ENCODE results near the gene RASA3. TPM values are rescaled to one million over a fixed set of nuclear protein-coding genes. Genes with fewer than 3 reads are reported as not detected.
A peak's percentile ranks its signal among the peaks of the same experiment; 100 is the strongest.

The RASA3 gene
- total RNA-seq, 1 donor from 2014 or later, result 14.6 TPM

- Mint-ChIP-seq H3K4me3 (no peak overlapping the region), H3K4me1 (peaks cover 24% of the 10 kb centered on the region), H3K27ac (peak overlapping the region; percentile 50), H3K9me3 (no peaks in the 10 kb centered on the region), H3K36me3 (peaks cover 4% of the 10 kb centered on the region), H3K27me3 (ENCODE audit: low read depth) (peaks cover 4% of the 10 kb centered on the region)
- TF ChIP-seq, protein P1, sequence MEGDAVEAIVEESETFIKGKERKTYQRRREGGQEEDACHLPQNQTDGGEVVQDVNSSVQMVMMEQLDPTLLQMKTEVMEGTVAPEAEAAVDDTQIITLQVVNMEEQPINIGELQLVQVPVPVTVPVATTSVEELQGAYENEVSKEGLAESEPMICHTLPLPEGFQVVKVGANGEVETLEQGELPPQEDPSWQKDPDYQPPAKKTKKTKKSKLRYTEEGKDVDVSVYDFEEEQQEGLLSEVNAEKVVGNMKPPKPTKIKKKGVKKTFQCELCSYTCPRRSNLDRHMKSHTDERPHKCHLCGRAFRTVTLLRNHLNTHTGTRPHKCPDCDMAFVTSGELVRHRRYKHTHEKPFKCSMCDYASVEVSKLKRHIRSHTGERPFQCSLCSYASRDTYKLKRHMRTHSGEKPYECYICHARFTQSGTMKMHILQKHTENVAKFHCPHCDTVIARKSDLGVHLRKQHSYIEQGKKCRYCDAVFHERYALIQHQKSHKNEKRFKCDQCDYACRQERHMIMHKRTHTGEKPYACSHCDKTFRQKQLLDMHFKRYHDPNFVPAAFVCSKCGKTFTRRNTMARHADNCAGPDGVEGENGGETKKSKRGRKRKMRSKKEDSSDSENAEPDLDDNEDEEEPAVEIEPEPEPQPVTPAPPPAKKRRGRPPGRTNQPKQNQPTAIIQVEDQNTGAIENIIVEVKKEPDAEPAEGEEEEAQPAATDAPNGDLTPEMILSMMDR (IDR thresholded peaks at IDR 0.05; ENCODE audit: unreplicated experiment), result no peak
- peak in 1 of 2 experiments; percentile 15 for DNase-seq (ENCODE audit: low spot score in 2 of 2, unreplicated experiment in 2 of 2)
These were observed 51.5 kb downstream of the RASA3 start for GRCh38 chr13:114080739-114081561.

DNA sequence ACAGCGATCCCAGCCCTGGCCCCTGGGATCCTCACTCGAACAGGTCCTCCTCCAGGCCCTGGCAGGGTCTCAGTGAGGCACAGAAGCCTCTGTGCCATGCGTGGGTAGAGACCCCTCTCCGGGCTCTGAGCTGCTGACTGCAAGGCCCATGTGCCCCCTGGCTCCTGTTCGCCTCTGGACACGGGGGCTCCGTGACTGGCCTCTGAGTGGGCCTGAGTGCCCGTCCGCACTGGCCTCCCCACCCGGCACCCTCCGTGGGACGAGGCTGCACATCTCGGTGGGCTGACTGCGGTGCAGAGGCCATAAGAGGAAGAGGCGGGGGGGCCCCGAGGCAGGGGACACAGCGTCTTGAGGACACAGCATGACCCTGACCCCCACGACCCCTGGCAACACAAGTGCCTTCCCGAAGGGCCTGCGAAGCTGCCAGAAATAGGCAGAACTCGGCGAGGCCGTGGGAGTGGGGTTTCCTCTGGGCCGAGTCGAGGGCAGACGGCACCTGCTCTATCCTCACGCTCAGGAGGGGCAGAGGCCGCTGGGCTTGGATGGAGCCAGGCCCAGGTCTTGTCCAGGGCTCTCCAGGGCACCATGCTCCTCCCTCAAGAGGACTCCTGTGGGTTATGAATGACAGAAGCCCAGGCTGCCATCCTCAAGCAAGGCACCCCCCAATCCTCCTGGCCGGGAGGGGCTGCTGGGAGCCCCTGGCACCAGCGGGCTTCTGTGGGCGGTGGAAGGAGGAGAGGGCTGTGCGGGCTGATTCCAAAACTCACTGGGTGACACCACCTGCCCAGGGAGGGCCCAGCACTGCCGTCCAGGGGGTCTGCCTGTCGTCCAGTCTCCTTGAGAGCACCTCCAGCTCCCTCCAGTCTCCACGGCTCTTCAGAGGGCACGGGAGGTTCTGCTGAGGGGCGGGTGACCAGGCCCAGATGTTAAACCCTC is 52.6 kb downstream of the RASA3 start:
- no peak overlapping the region for H3K4me3 Mint-ChIP-seq
- H3K9me3 Mint-ChIP-seq, result no peaks in the 10 kb centered on the region
- no peak overlapping the region for H3K27ac Mint-ChIP-seq
- DNase-seq (ENCODE audit: low spot score in 2 of 2, unreplicated experiment in 2 of 2), result peak in 1 of 2 experiments; percentile 19
- H3K4me1 Mint-ChIP-seq, result peaks cover 24% of the 10 kb centered on the region
- H3K27me3 Mint-ChIP-seq (ENCODE audit: low read depth), result peaks cover 4% of the 10 kb centered on the region
- peaks cover 4% of the 10 kb centered on the region for H3K36me3 Mint-ChIP-seq
- TF ChIP-seq, protein P1 (IDR thresholded peaks at IDR 0.05; ENCODE audit: unreplicated experiment), result no peak

GRCh38 chr13:114078461-114079451 is 53.7 kb downstream of the RASA3 start:
- Mint-ChIP-seq H3K27ac (peak overlapping the region; percentile 69), H3K9me3 (no peaks in the 10 kb centered on the region), H3K36me3 (peaks cover 4% of the 10 kb centered on the region), H3K4me1 (peaks cover 24% of the 10 kb centered on the region), H3K4me3 (no peak overlapping the region), H3K27me3 (ENCODE audit: low read depth) (peaks cover 4% of the 10 kb centered on the region)
- TF ChIP-seq, protein P1 (IDR thresholded peaks at IDR 0.05; ENCODE audit: unreplicated experiment), result no peak
- DNase-seq (ENCODE audit: low spot score in 2 of 2, unreplicated experiment in 2 of 2), result peak in 1 of 2 experiments; percentile 16

GRCh38 chr13:114077933-114078325 is 54.5 kb downstream of the RASA3 start:
- Mint-ChIP-seq H3K4me3 (no peak overlapping the region), H3K4me1 (peaks cover 22% of the 10 kb centered on the region), H3K36me3 (peaks cover 1% of the 10 kb centered on the region), H3K27me3 (ENCODE audit: low read depth) (peaks cover 1% of the 10 kb centered on the region), H3K9me3 (no peaks in the 10 kb centered on the region), H3K27ac (peak overlapping the region; percentile 80)
- DNase-seq (ENCODE audit: low spot score in 2 of 2, unreplicated experiment in 2 of 2), result peak in 1 of 2 experiments; percentile 24
- TF ChIP-seq, protein P1 (IDR thresholded peaks at IDR 0.05; ENCODE audit: unreplicated experiment), result no peak
